ENCODE measurements around the gene ERH. TPM values are rescaled to one million over a fixed set of nuclear protein-coding genes. Genes with fewer than 3 reads are reported as not detected.

Gene ERH
- total RNA-seq, 1 experiment from 2014 or later = 352 TPM

DNA sequence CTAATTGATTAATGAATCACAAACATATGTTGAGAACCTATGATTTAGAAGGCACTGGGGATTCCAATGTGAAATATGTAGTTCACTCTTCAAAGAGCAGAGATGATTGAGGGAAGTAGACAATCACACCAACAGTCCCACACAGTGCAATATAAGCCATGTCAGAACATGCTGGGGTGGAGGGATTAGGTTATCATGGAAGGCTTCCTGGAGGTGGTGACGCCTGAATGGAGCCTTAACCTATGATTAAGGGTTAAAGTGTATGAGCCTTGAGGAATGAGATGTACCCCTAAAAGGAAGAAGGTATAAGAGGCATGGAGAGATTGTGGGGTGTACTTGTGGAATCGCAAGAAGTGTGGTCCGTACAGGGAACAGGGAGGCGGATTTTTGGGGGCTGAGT lies 31.3 kb downstream of the ERH start:
- H3K79me2 ChIP-seq (ENCODE audit: insufficient read depth, low read length) = no peaks in the 10 kb centered on the region
- H3K27ac ChIP-seq (ENCODE audit: low read depth, low read length) = no peak overlapping the region
- ChIA-PET RAD21 (ENCODE audit: low non-redundant PET in 1 of 2, low total read pairs in 2 of 2, uncharacterized antibody in 2 of 2, unreplicated experiment in 2 of 2) (no interaction called here), POLR2A (no interaction called here), CTCF (no interaction called here)
- H3K4me2 ChIP-seq (ENCODE audit: low read length) = no peak overlapping the region
- no peaks in the 10 kb centered on the region for H3K4me1 ChIP-seq (ENCODE audit: control insufficient read depth in 1 of 2, insufficient read depth in 2 of 2, low read length in 2 of 2)
- no peaks in the 10 kb centered on the region for H3K36me3 ChIP-seq (ENCODE audit: control insufficient read depth in 1 of 2, insufficient read depth in 2 of 2, low read length in 2 of 2)
- no peak for DNase-seq (ENCODE audit: low read depth, low spot score)
- H3K9me3 ChIP-seq (ENCODE audit: control insufficient read depth in 1 of 2, insufficient read depth in 1 of 2, low read depth in 1 of 2, low read length in 2 of 2) = no peaks in the 10 kb centered on the region
- no peaks in the 10 kb centered on the region for H4K20me1 ChIP-seq (ENCODE audit: insufficient read depth)
- ATAC-seq = no peak
- TF ChIP-seq CEBPB (IDR thresholded peaks at IDR 0.05; ENCODE audit: low read depth) = no peak
- intact Hi-C loops (cut with micrococcal nuclease) = no loop called here
- H3K27me3 ChIP-seq (ENCODE audit: insufficient read depth, low read length) = no peaks in the 10 kb centered on the region
- no peak overlapping the region for H3K4me3 ChIP-seq (replicated peaks in 1 of 2; ENCODE audit: low read depth in 1 of 2, low read length in 2 of 2)
- H3K9ac ChIP-seq (ENCODE audit: low read length) = no peak overlapping the region
- H2AFZ ChIP-seq (ENCODE audit: low read depth, low read length, poor library complexity, severe bottlenecking) = no peak overlapping the region
- no peaks in the 10 kb centered on the region for H3K9me2 ChIP-seq (ENCODE audit: insufficient read depth)
- no TSS peak for BruUV-seq (replicated peaks)

DNA sequence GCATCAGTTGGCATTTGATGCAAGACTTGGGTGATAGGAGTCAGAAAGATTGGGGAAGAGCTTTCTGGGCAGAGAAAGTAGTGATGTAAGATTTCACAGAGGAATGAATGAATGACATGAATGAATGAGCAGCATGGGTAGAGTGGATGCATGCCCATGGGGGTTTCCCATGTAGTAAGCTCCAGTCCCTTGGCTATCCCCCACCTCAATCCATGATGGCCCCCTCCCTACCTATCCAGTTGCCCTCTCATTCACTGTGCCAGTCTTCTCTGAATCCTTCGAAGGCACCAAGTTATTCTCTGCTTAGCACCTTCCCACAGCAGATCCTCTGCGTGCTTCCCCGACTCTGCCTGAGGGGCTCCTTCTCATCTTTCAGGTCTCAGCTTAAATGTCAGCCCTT lies 32.0 kb downstream of the ERH start:
- Histone ChIP-seq H3K27me3 (ENCODE audit: insufficient read depth, low read length) (no peaks in the 10 kb centered on the region), H3K9me3 (ENCODE audit: control insufficient read depth in 1 of 2, insufficient read depth in 1 of 2, low read depth in 1 of 2, low read length in 2 of 2) (no peaks in the 10 kb centered on the region), H3K4me2 (ENCODE audit: low read length) (no peak overlapping the region), H2AFZ (ENCODE audit: low read depth, low read length, poor library complexity, severe bottlenecking) (no peak overlapping the region), H3K4me3 (replicated peaks in 1 of 2; ENCODE audit: low read depth in 1 of 2, low read length in 2 of 2) (no peak overlapping the region), H3K9ac (ENCODE audit: low read length) (no peak overlapping the region), H4K20me1 (ENCODE audit: insufficient read depth) (no peaks in the 10 kb centered on the region), H3K27ac (ENCODE audit: low read depth, low read length) (no peak overlapping the region), H3K79me2 (ENCODE audit: insufficient read depth, low read length) (no peaks in the 10 kb centered on the region), H3K36me3 (ENCODE audit: control insufficient read depth in 1 of 2, insufficient read depth in 2 of 2, low read length in 2 of 2) (no peaks in the 10 kb centered on the region), H3K9me2 (ENCODE audit: insufficient read depth) (no peaks in the 10 kb centered on the region), H3K4me1 (ENCODE audit: control insufficient read depth in 1 of 2, insufficient read depth in 2 of 2, low read length in 2 of 2) (no peaks in the 10 kb centered on the region)
- ChIA-PET CTCF (no interaction called here), RAD21 (ENCODE audit: low non-redundant PET in 1 of 2, low total read pairs in 2 of 2, uncharacterized antibody in 2 of 2, unreplicated experiment in 2 of 2) (no interaction called here), POLR2A (no interaction called here)
- no TSS peak for BruUV-seq (replicated peaks)
- DNase-seq (ENCODE audit: low read depth, low spot score) (no peak), ATAC-seq (no peak)
- intact Hi-C loops (cut with micrococcal nuclease) = no loop called here
- no peak for TF ChIP-seq CTCF (IDR thresholded peaks at IDR 0.05 in 2 of 3, conservative IDR thresholded peaks at IDR 0.05 in 1 of 3; ENCODE audit: borderline replicate concordance in 1 of 3, insufficient read depth in 1 of 3, low read depth in 2 of 3, low read length in 2 of 3)
- no peak for TF ChIP-seq FOSL1 (IDR thresholded peaks at IDR 0.05; ENCODE audit: low read depth)
- TF ChIP-seq RAD21 (IDR thresholded peaks at IDR 0.05; ENCODE audit: low read depth) = no peak
- TF ChIP-seq POLR2A (IDR thresholded peaks at IDR 0.05; ENCODE audit: borderline replicate concordance, extremely low read depth, insufficient read depth, insufficient read length) = no peak
- TF ChIP-seq TCF7L2 (IDR thresholded peaks at IDR 0.05; ENCODE audit: borderline replicate concordance, extremely low read depth, insufficient read depth, insufficient read length) = no peak
- TF ChIP-seq MAX (IDR thresholded peaks at IDR 0.05) = no peak
- TF ChIP-seq SIN3A (IDR thresholded peaks at IDR 0.05; ENCODE audit: low read depth) = no peak
- no peak for TF ChIP-seq CEBPB (IDR thresholded peaks at IDR 0.05; ENCODE audit: low read depth)
- TF ChIP-seq POLR2AphosphoS5 (IDR thresholded peaks at IDR 0.05; ENCODE audit: low read depth, low read length) = no peak
- TF ChIP-seq REST (IDR thresholded peaks at IDR 0.05; ENCODE audit: low read depth) = no peak
- no peak for TF ChIP-seq CBX3 (IDR thresholded peaks at IDR 0.05; ENCODE audit: low read depth)
- no peak for TF ChIP-seq EZH2phosphoT487 (IDR thresholded peaks at IDR 0.05; ENCODE audit: borderline replicate concordance)
- TF ChIP-seq ZFX (IDR thresholded peaks at IDR 0.05) = no peak
- no peak for TF ChIP-seq YY1 (IDR thresholded peaks at IDR 0.05; ENCODE audit: extremely low read depth, insufficient replicate concordance, low read depth, low read length)
- no peak for TF ChIP-seq ELF1 (IDR thresholded peaks at IDR 0.05; ENCODE audit: borderline replicate concordance, low read depth)
- TF ChIP-seq SP1 (IDR thresholded peaks at IDR 0.05; ENCODE audit: low read depth) = no peak
- TF ChIP-seq, protein P1, sequence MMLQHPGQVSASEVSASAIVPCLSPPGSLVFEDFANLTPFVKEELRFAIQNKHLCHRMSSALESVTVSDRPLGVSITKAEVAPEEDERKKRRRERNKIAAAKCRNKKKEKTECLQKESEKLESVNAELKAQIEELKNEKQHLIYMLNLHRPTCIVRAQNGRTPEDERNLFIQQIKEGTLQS (IDR thresholded peaks at IDR 0.05) = no peak
- TF ChIP-seq SRF (IDR thresholded peaks at IDR 0.05; ENCODE audit: low read depth) = no peak

All from HCT116 (cell line).